ACHN (cell line): Measurements from ENCODE around the gene KDM1B.

Experiments
- DNase-seq: peaks from one replicate; pipeline ENCODE4 v3.0.0-alpha.2; 2015
- in situ Hi-C: cut with HindIII; loops from 2 replicates; pipeline ENCODE4 v1.10.0; 2017; ENCODE audit warnings: low sequenced_read_pairs, low pct_ligation_motif_present, low pct_unique_long_range_greater_than_20kb

Gene KDM1B

DNA sequence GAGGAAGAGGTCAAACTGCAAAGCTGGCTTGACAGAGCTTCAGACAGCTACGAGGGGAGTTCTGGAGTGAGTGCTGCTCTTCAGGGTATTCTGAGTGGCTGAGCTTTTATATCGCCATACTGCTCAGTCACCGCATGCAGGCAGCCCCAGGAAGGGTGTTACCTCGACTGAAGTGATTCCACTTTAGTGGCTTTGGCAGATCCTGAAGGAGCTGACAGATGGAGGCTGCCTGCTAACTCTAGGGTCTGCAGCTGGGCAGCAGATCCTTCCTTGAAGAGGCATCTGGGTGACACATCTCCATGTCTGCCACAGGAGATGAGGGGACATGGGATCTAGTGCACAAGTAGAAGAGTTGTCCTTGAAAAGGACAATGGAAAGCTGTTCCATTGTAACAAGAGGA, 112.8 kb downstream of the KDM1B start:
- in situ Hi-C loops, result no loop called here

DNA sequence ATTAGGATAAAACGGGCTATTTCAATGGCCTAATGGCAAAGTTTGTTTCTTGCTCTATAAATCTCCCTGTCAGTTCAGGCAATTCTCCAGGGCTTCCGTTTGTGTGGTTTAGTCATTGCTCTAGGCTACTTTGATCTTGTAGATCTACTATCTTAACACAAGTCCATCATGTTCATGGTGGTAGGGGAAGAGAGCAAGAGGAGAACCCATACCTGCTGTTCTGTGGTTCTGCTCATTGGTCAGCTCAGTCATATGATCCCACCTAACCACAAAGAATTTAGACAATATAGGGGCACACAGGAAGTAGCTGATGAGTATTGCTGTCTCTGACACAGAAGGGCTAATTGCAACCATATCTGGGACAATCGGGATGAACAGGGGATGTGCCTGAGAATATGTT, 114.0 kb downstream of the KDM1B start:
- in situ Hi-C loops, result no loop called here
- no peak for DNase-seq

More for the DNA sequence above, 112.8 kb downstream of the KDM1B start:
- DNase-seq, result no peak

DNA sequence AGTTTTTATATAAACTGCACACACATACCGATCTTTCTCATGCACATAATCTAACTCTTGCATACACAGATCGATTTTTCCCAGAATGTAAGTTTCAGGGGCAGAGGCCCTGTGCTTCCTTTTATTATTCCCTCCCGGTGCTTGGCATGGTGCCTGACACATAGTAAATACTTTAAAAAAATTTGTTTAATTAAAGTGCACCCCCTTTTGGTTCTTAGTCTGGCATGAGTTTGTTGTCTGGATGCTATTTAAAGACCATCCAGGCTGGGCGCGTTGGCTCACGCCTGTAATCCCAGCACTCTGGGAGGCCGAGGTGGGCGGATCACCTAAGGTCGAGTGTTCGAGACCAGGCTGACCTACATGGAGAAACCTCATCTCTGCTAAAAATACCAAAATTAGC, 114.5 kb downstream of the KDM1B start:
- in situ Hi-C loops, result no loop called here
- no peak for DNase-seq

DNA sequence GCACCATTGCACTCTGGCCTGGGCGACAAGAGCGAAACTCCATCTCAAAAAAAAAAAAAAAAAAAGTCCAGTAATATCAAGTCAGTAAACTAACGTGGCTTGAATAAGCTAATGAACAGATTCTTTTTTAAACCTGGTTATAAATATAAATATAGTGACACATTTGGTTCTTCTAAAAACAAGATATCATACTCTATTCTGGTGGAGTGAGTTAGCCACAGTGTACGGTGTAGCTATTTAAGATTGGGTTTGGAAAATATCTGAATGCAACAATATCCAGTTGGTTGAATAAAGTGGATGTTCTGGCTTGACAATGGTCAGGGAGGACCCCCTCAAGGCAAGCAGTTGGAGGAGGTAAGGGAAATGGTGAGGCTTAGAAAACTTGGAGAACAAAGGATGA, 115.0 kb downstream of the KDM1B start:
- no peak for DNase-seq

More for the DNA sequence above, 115.0 kb downstream of the KDM1B start:
- in situ Hi-C loops, result no loop called here
